ENCODE results near the gene RIPOR2. TPM values are rescaled to one million over a fixed set of nuclear protein-coding genes. Genes with fewer than 3 reads are reported as not detected.

Gene RIPOR2
- total RNA-seq, 1 experiment from 2014 or later, result 5.0 TPM

DNA sequence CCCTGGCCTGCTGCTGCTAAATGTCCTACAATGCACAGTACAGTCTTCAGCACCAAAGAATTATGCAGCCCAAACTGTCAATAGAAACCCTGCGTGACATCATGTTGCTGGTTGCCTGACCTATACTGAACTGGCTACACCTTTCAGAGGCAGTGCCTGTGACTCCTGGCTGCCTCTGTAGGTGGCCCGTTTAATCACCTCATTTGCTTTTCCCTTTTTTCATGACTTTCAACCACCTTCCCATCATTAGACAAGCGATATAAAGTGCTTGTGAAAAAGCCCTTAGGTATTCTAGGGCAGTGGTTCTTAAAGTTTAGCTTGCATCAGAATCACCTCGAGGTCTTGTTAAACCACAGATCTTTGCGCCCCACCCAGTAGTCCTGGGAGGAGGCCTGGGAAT is 33.0 kb upstream of the RIPOR2 start:
- H3T11ph ChIP-seq (ENCODE audit: low read length), result no peak overlapping the region
- H2AFZ ChIP-seq (ENCODE audit: low read length), result no peak overlapping the region
- no peak overlapping the region for H2BK15ac ChIP-seq (ENCODE audit: low read depth, low read length)
- no peaks in the 10 kb centered on the region for H3K27me3 ChIP-seq (ENCODE audit: insufficient read depth, low read length)
- Mint-ChIP-seq H3K4me1 (peaks cover 22 to 27% of the 10 kb centered on the region in 2 experiments), H3K36me3 (ENCODE audit: insufficient read depth in 1 of 3, low read depth in 3 of 3) (peaks cover 0 to 2% (median 0%) of the 10 kb centered on the region in 3 experiments; a peak in 2 of 7 replicates), H3K9me3 (0 out of 5 replicates have a peak, but pooled peaks cover 0 to 2% of the 10 kb centered on the region in 2 experiments), H3K27ac (no peak overlapping the region), H3K27me3 (ENCODE audit: low read depth) (no peaks in the 10 kb centered on the region), H3K4me3 (no peak overlapping the region)
- no peaks in the 10 kb centered on the region for H3K79me2 ChIP-seq (ENCODE audit: insufficient read depth, low read length)
- no peaks in the 10 kb centered on the region for H3K23me2 ChIP-seq (ENCODE audit: insufficient read length, low read depth, low read length, poor library complexity, severe bottlenecking)
- H3K23ac ChIP-seq (ENCODE audit: insufficient read length, low read depth, low read length), result no peak overlapping the region
- no peak overlapping the region for H2BK120ac ChIP-seq (ENCODE audit: low read depth, low read length, poor library complexity, severe bottlenecking)
- no peaks in the 10 kb centered on the region for H3K79me1 ChIP-seq (ENCODE audit: insufficient read depth, low read depth, low read length, poor library complexity, severe bottlenecking)
- no peak overlapping the region for H2BK20ac ChIP-seq (ENCODE audit: low read depth, low read length, poor library complexity, severe bottlenecking)
- no peak overlapping the region for H3K4ac ChIP-seq (ENCODE audit: low read depth, low read length)
- no peak overlapping the region for H3K9ac ChIP-seq (ENCODE audit: extremely low read depth, insufficient read length, low read length)
- no peak overlapping the region for H4K8ac ChIP-seq (replicated peaks; ENCODE audit: insufficient read length, low read depth, low read length)
- no peak overlapping the region for H3K56ac ChIP-seq (ENCODE audit: insufficient read length, low read depth, low read length)
- H3K27ac ChIP-seq (ENCODE audit: insufficient read length, low read depth, low read length), result no peak overlapping the region
- no peak overlapping the region for H2AK5ac ChIP-seq (ENCODE audit: insufficient read length, low read length)
- H3K4me1 ChIP-seq (ENCODE audit: insufficient read depth, low read length), result peaks cover 2% of the 10 kb centered on the region; the same call in 1 of the 2 replicates
- H3K14ac ChIP-seq (ENCODE audit: insufficient read depth, low read length), result no peak overlapping the region
- TF ChIP-seq, protein P1, sequence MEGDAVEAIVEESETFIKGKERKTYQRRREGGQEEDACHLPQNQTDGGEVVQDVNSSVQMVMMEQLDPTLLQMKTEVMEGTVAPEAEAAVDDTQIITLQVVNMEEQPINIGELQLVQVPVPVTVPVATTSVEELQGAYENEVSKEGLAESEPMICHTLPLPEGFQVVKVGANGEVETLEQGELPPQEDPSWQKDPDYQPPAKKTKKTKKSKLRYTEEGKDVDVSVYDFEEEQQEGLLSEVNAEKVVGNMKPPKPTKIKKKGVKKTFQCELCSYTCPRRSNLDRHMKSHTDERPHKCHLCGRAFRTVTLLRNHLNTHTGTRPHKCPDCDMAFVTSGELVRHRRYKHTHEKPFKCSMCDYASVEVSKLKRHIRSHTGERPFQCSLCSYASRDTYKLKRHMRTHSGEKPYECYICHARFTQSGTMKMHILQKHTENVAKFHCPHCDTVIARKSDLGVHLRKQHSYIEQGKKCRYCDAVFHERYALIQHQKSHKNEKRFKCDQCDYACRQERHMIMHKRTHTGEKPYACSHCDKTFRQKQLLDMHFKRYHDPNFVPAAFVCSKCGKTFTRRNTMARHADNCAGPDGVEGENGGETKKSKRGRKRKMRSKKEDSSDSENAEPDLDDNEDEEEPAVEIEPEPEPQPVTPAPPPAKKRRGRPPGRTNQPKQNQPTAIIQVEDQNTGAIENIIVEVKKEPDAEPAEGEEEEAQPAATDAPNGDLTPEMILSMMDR (conservative IDR thresholded peaks at IDR 0.05), result no peak
- no peak overlapping the region for H3K4me2 ChIP-seq (ENCODE audit: insufficient read depth, insufficient read length, low read length)
- DNase-seq, result no peak
- H3K18ac ChIP-seq (ENCODE audit: insufficient read length, low read depth, low read length), result no peak overlapping the region
- H4K91ac ChIP-seq (ENCODE audit: insufficient read length, low read depth, low read length), result no peak overlapping the region
- no peak overlapping the region for H2BK12ac ChIP-seq (ENCODE audit: insufficient read length, low read depth, low read length)
- H4K20me1 ChIP-seq (ENCODE audit: control insufficient read depth, insufficient read depth, insufficient read length), result peaks cover 2% of the 10 kb centered on the region
- no peak overlapping the region for H2BK5ac ChIP-seq (ENCODE audit: insufficient read length, low read length)
- H3K9me3 ChIP-seq (ENCODE audit: control insufficient read depth, low read depth, low read length), result no peaks in the 10 kb centered on the region
- H4K5ac ChIP-seq (ENCODE audit: insufficient read length, low read depth, low read length), result no peak overlapping the region
- WGBS (ENCODE audit: extremely low coverage, insufficient read length, low lambda C conversion rate), result no CpG with 5 or more reads among the region's 5 CpGs

Data from H9 (cell line).